ENCODE measurements around the gene CCDC38. TPM values are rescaled to one million over a fixed set of nuclear protein-coding genes. Genes with fewer than 3 reads are reported as not detected.

The CCDC38 gene
- total and polyA plus RNA-seq, 9 of the 15 experiments (the other 6 are each of a cell fraction or from before 2014, with no cell fraction given) = not detected

GRCh38 chr12:95877622-95878021 is 64.8 kb downstream of the CCDC38 start (continued):
- TF ChIP-seq FOXO4 (CRISPR knock-in tag; IDR thresholded peaks at IDR 0.05) = no peak
- no peak for TF ChIP-seq PRMT5 (CRISPR knock-in tag; IDR thresholded peaks at IDR 0.05)
- TF ChIP-seq ZBTB26 (CRISPR knock-in tag; IDR thresholded peaks at IDR 0.05) = no peak
- TF ChIP-seq RBM22 (IDR thresholded peaks at IDR 0.05; ENCODE audit: low read depth, low read length, poor library complexity, severe bottlenecking) = no peak
- TF ChIP-seq HMG20B (CRISPR knock-in tag; IDR thresholded peaks at IDR 0.05) = no peak
- no peak for TF ChIP-seq SIRT6 (IDR thresholded peaks at IDR 0.05; ENCODE audit: low read depth, low read length)
- no peak for TF ChIP-seq FOS (IDR thresholded peaks at IDR 0.05; ENCODE audit: extremely low read depth, insufficient read length)
- TF ChIP-seq NFE2 (IDR thresholded peaks at IDR 0.05; ENCODE audit: low read depth) = peak; percentile 90
- no peak for TF ChIP-seq ZNF133 (CRISPR knock-in tag; IDR thresholded peaks at IDR 0.05)
- no peak for TF ChIP-seq RNF2 (IDR thresholded peaks at IDR 0.05)
- no peak for TF ChIP-seq PTTG1 (tag; IDR thresholded peaks at IDR 0.05; ENCODE audit: low read depth)
- no peak for TF ChIP-seq ZNF740 (CRISPR knock-in tag; IDR thresholded peaks at IDR 0.05)
- TF ChIP-seq ZNF740 (tag; IDR thresholded peaks at IDR 0.05) = no peak
- no peak for TF ChIP-seq HCFC1 (IDR thresholded peaks at IDR 0.05; ENCODE audit: low read depth, low read length)
- peak; percentile 95 for TF ChIP-seq BACH1 (tag; IDR thresholded peaks at IDR 0.05)
- TF ChIP-seq, protein P1, sequence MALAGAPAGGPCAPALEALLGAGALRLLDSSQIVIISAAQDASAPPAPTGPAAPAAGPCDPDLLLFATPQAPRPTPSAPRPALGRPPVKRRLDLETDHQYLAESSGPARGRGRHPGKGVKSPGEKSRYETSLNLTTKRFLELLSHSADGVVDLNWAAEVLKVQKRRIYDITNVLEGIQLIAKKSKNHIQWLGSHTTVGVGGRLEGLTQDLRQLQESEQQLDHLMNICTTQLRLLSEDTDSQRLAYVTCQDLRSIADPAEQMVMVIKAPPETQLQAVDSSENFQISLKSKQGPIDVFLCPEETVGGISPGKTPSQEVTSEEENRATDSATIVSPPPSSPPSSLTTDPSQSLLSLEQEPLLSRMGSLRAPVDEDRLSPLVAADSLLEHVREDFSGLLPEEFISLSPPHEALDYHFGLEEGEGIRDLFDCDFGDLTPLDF (CRISPR knock-in tag; IDR thresholded peaks at IDR 0.05) = no peak
- TF ChIP-seq ZNF79 (CRISPR knock-in tag; IDR thresholded peaks at IDR 0.05; ENCODE audit: low read depth) = no peak
- TF ChIP-seq NCOA2 (IDR thresholded peaks at IDR 0.05; ENCODE audit: partially characterized antibody in 2 of 2) = no peak
- peak; percentile 28; the same call in 1 of the 2 replicates for TF ChIP-seq CEBPB (tag; IDR thresholded peaks at IDR 0.05)
- no peak for TF ChIP-seq MCM2 (IDR thresholded peaks at IDR 0.05; ENCODE audit: low read depth)
- TF ChIP-seq POLR3A (IDR thresholded peaks at IDR 0.05; ENCODE audit: borderline replicate concordance, extremely low read depth, insufficient read depth, insufficient read length) = no peak
- no peak for TF ChIP-seq ZC3H11A (IDR thresholded peaks at IDR 0.05; ENCODE audit: low read depth, low read length)
- TF ChIP-seq ETS1 (conservative IDR thresholded peaks at IDR 0.05; ENCODE audit: control insufficient read depth, low read depth, low read length) = no peak
- TF ChIP-seq POLR3G (IDR thresholded peaks at IDR 0.05; ENCODE audit: extremely low read depth, insufficient read length, insufficient replicate concordance) = no peak
